HUES6 (cell line): ENCODE data around the gene GAS1.

Experiments
- H3K27ac ChIP-seq: 2 replicates; pipeline ENCODE4 v1.7.0; 2013; ENCODE audit warnings: low read depth, mild to moderate bottlenecking, low read length, inconsistent platforms
- H3K27me3 ChIP-seq: 2 replicates; pipeline ENCODE4 v1.6.1; 2013; ENCODE audit warnings: low read length; ENCODE audit not compliant: control insufficient read depth, insufficient read depth
- H3K36me3 ChIP-seq: 2 replicates; pipeline ENCODE4 v1.6.1; 2013; ENCODE audit warnings: low read length; ENCODE audit not compliant: control insufficient read depth, insufficient read depth
- H3K4me1 ChIP-seq: 2 replicates; pipeline ENCODE4 v1.6.1; 2013; ENCODE audit warnings: low read length; ENCODE audit not compliant: control insufficient read depth, insufficient read depth
- H3K4me3 ChIP-seq: 2 replicates; pipeline ENCODE4 v1.5.1; 2013; ENCODE audit warnings: low read depth, low read length
- H3K9ac ChIP-seq: one replicate; pipeline ENCODE4 v1.6.1; 2013; ENCODE audit warnings: mild to moderate bottlenecking, low read length
- H3K9me3 ChIP-seq: 2 replicates; pipeline ENCODE4 v1.6.1; 2013; ENCODE audit warnings: low read depth, low read length; ENCODE audit not compliant: control insufficient read depth, insufficient read depth

GAS1 gene

GRCh38 chr9:86947146-86948073, at the start of gene GAS1:
Gene GAS1, minus strand, starts transcription at chr9:86947506. Its CDS starts 727 bp downstream, at chr9:86946779.
- Histone ChIP-seq H3K4me1 (peaks cover 28% of the 10 kb centered on the region), H3K9me3 (peaks cover 15% of the 10 kb centered on the region), H3K9ac (peak within 1 kb of the TSS; percentile 78), H3K27me3 (peaks cover 56% of the 10 kb centered on the region), H3K4me3 (peak within 1 kb of the TSS; percentile 90), H3K36me3 (no peaks in the 10 kb centered on the region), H3K27ac (peak within 1 kb of the TSS; percentile 77; the same call in 1 of the 2 replicates)

- no peaks in the 10 kb centered on the region for H3K36me3 ChIP-seq
- no peak overlapping the region for H3K9ac ChIP-seq
- H3K4me1 ChIP-seq: no peaks in the 10 kb centered on the region
- H3K27me3 ChIP-seq: no peaks in the 10 kb centered on the region
- H3K4me3 ChIP-seq: no peak overlapping the region
- no peaks in the 10 kb centered on the region for H3K9me3 ChIP-seq
- no peak overlapping the region for H3K27ac ChIP-seq
Observed at GRCh38 chr9:86994231-86994630, 46.9 kb upstream of the GAS1 start.

GRCh38 chr9:86993830-86994229, 46.5 kb upstream of the GAS1 start:
- Histone ChIP-seq H3K27ac (no peak overlapping the region), H3K4me1 (no peaks in the 10 kb centered on the region), H3K9ac (no peak overlapping the region), H3K36me3 (no peaks in the 10 kb centered on the region), H3K9me3 (no peaks in the 10 kb centered on the region), H3K27me3 (no peaks in the 10 kb centered on the region), H3K4me3 (no peak overlapping the region)

GRCh38 chr9:86991077-86991476, 43.8 kb upstream of the GAS1 start:
- no peak overlapping the region for H3K27ac ChIP-seq
- H3K9me3 ChIP-seq: no peaks in the 10 kb centered on the region
- no peaks in the 10 kb centered on the region for H3K27me3 ChIP-seq
- no peak overlapping the region for H3K9ac ChIP-seq
- H3K36me3 ChIP-seq: no peaks in the 10 kb centered on the region
- H3K4me3 ChIP-seq: no peak overlapping the region
- H3K4me1 ChIP-seq: no peaks in the 10 kb centered on the region

- Histone ChIP-seq H3K36me3 (no peaks in the 10 kb centered on the region), H3K27me3 (no peaks in the 10 kb centered on the region), H3K4me1 (no peaks in the 10 kb centered on the region), H3K9me3 (no peaks in the 10 kb centered on the region), H3K4me3 (no peak overlapping the region), H3K9ac (no peak overlapping the region), H3K27ac (no peak overlapping the region)
Observed at GRCh38 chr9:86990290-86990689, 43.0 kb upstream of the GAS1 start.

- no peaks in the 10 kb centered on the region for H3K27me3 ChIP-seq
- no peaks in the 10 kb centered on the region for H3K36me3 ChIP-seq
- no peak overlapping the region for H3K4me3 ChIP-seq
- no peak overlapping the region for H3K9ac ChIP-seq
- H3K4me1 ChIP-seq: no peaks in the 10 kb centered on the region
- no peak overlapping the region for H3K27ac ChIP-seq
- no peaks in the 10 kb centered on the region for H3K9me3 ChIP-seq
Observed at GRCh38 chr9:86987900-86988299, 40.6 kb upstream of the GAS1 start.

GRCh38 chr9:86985132-86985647, 37.9 kb upstream of the GAS1 start:
- Histone ChIP-seq H3K9ac (no peak overlapping the region), H3K27ac (no peak overlapping the region), H3K4me1 (no peaks in the 10 kb centered on the region), H3K4me3 (no peak overlapping the region), H3K9me3 (no peaks in the 10 kb centered on the region), H3K36me3 (no peaks in the 10 kb centered on the region), H3K27me3 (no peaks in the 10 kb centered on the region)

- H3K36me3 ChIP-seq: no peaks in the 10 kb centered on the region
- H3K27ac ChIP-seq: no peak overlapping the region
- H3K4me1 ChIP-seq: no peaks in the 10 kb centered on the region
- H3K27me3 ChIP-seq: no peaks in the 10 kb centered on the region
- H3K9me3 ChIP-seq: no peaks in the 10 kb centered on the region
- H3K4me3 ChIP-seq: no peak overlapping the region
- no peak overlapping the region for H3K9ac ChIP-seq
Observed at GRCh38 chr9:86983620-86984259, 36.4 kb upstream of the GAS1 start.

GRCh38 chr9:86983249-86983619, 35.9 kb upstream of the GAS1 start:
- H3K36me3 ChIP-seq: no peaks in the 10 kb centered on the region
- no peaks in the 10 kb centered on the region for H3K9me3 ChIP-seq
- no peak overlapping the region for H3K27ac ChIP-seq
- H3K9ac ChIP-seq: no peak overlapping the region
- H3K4me3 ChIP-seq: no peak overlapping the region
- no peaks in the 10 kb centered on the region for H3K27me3 ChIP-seq
- no peaks in the 10 kb centered on the region for H3K4me1 ChIP-seq

- Histone ChIP-seq H3K27ac (no peak overlapping the region), H3K9me3 (no peaks in the 10 kb centered on the region), H3K27me3 (no peaks in the 10 kb centered on the region), H3K9ac (no peak overlapping the region), H3K4me1 (no peaks in the 10 kb centered on the region), H3K4me3 (no peak overlapping the region), H3K36me3 (no peaks in the 10 kb centered on the region)
Observed at GRCh38 chr9:86980802-86981201, 33.5 kb upstream of the GAS1 start.

- no peaks in the 10 kb centered on the region for H3K27me3 ChIP-seq
- H3K9me3 ChIP-seq: no peaks in the 10 kb centered on the region
- H3K9ac ChIP-seq: no peak overlapping the region
- no peaks in the 10 kb centered on the region for H3K4me1 ChIP-seq
- no peak overlapping the region for H3K27ac ChIP-seq
- H3K36me3 ChIP-seq: no peaks in the 10 kb centered on the region
- H3K4me3 ChIP-seq: no peak overlapping the region
Observed at GRCh38 chr9:86979657-86980056, 32.4 kb upstream of the GAS1 start.
